NCI-H82 treated with DMSO at 0.1 percent for 48 hours (cell line): ENCODE data around the gene SLC22A12.

Source experiments
- DNase-seq: peaks from one replicate; lab custom pipeline; 2025; ENCODE audit not compliant: unreplicated experiment; lab: John Stamatoyannopoulos, UW

The SLC22A12 gene

GRCh38 chr11:64602466-64603070, 11.5 kb downstream of the SLC22A12 start:
- no peak for DNase-seq

- DNase-seq, result no peak
Measured at GRCh38 chr11:64603411-64604110, 12.5 kb downstream of the SLC22A12 start.

- DNase-seq, result no peak
Measured at GRCh38 chr11:64604458-64605243, 13.6 kb downstream of the SLC22A12 start.

- no peak for DNase-seq
Measured at GRCh38 chr11:64605244-64605560, 14.2 kb downstream of the SLC22A12 start.

GRCh38 chr11:64605656-64606585, 14.9 kb downstream of the SLC22A12 start:
- DNase-seq, result no peak

GRCh38 chr11:64606796-64607380, 15.9 kb downstream of the SLC22A12 start:
- DNase-seq, result no peak

GRCh38 chr11:64607381-64607985, 16.5 kb downstream of the SLC22A12 start:
- DNase-seq, result no peak

GRCh38 chr11:64608046-64608445, 17.0 kb downstream of the SLC22A12 start:
- no peak for DNase-seq

GRCh38 chr11:64608636-64609035, 17.6 kb downstream of the SLC22A12 start:
- no peak for DNase-seq

- no peak for DNase-seq
Measured at GRCh38 chr11:64609436-64610047, 18.5 kb downstream of the SLC22A12 start.

GRCh38 chr11:64610596-64610995, 19.6 kb downstream of the SLC22A12 start:
- no peak for DNase-seq

- no peak for DNase-seq
Measured at GRCh38 chr11:64611176-64611575, 20.2 kb downstream of the SLC22A12 start.

GRCh38 chr11:64611869-64612646, 21.0 kb downstream of the SLC22A12 start:
- no peak for DNase-seq

GRCh38 chr11:64613648-64614047, 22.6 kb downstream of the SLC22A12 start:
- DNase-seq, result no peak

- DNase-seq, result no peak
Measured at GRCh38 chr11:64614917-64615316, 23.9 kb downstream of the SLC22A12 start.

- no peak for DNase-seq
Measured at GRCh38 chr11:64616817-64617216, 25.8 kb downstream of the SLC22A12 start.

- no peak for DNase-seq
Measured at GRCh38 chr11:64619196-64619595, 28.2 kb downstream of the SLC22A12 start.

- DNase-seq, result no peak
Measured at GRCh38 chr11:64619811-64620380, 28.9 kb downstream of the SLC22A12 start.
